Measurements from ENCODE around the gene PTPN11. TPM values are rescaled to one million over a fixed set of nuclear protein-coding genes. Genes with fewer than 3 reads are reported as not detected.

PTPN11 gene
- total and polyA plus RNA-seq, 4 donors, result 23.3 to 101 (median 44.3) TPM

DNA sequence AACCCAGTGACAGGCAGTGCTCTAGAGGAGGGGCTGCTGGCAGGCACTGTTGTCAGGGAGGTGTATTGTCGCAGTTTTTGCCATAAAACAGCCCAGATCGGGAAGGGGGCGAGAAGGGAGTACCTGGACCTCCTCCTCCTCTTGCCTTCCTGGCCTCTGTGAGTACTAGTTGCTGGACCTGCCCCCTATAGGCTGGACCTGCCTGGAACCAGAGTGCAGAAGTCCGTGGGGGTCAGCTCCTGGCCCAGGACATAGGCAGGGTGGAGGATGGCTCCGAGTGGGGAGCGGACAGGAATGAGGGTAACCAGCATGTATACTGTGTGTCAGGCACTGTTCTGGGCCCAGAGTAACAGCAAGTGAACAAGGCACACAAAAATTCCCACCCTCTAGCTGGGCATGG, 116.3 kb downstream of the PTPN11 start:
- TF ChIP-seq, protein P1, sequence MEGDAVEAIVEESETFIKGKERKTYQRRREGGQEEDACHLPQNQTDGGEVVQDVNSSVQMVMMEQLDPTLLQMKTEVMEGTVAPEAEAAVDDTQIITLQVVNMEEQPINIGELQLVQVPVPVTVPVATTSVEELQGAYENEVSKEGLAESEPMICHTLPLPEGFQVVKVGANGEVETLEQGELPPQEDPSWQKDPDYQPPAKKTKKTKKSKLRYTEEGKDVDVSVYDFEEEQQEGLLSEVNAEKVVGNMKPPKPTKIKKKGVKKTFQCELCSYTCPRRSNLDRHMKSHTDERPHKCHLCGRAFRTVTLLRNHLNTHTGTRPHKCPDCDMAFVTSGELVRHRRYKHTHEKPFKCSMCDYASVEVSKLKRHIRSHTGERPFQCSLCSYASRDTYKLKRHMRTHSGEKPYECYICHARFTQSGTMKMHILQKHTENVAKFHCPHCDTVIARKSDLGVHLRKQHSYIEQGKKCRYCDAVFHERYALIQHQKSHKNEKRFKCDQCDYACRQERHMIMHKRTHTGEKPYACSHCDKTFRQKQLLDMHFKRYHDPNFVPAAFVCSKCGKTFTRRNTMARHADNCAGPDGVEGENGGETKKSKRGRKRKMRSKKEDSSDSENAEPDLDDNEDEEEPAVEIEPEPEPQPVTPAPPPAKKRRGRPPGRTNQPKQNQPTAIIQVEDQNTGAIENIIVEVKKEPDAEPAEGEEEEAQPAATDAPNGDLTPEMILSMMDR (IDR thresholded peaks at IDR 0.05; ENCODE audit: control extremely low read depth, extremely low read depth), result no peak
- ATAC-seq (ENCODE audit: insufficient read depth, low FRiP score), result no peak

DNA sequence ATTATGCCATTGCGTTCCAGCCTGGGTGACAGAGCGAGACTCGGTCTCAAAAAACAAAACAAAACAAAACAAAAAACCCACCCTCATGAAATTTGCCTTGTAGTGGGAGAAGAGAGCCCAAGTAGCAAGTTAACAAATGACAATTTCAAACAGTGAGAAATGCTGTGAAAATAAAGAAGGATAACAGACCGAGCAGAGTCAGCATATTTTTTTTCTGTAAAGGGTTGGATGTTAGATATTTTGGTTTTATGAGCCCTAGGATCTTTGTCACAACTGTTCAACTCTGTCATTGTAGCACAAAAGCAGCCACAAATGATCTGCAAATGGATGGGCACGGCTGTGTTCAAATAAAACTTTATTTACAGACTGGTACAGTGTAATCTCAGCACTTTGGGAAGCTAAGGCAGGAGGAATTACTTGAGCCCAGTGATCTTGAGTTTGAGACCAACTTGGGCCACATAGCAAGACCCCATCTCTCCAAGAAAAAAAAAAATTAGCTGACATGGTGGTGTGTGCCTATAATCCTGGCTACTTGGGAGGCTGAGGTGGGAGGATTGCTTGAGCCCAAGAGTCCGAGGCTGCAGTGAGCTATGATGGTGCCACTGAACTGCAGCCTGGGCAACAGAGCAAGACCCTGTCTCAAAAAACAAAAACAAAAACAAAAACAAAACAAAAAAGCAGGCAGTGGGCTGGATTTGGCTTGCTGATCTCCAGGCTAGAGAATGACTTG, 117.1 kb downstream of the PTPN11 start:
- Histone ChIP-seq H3K27me3 (ENCODE audit: control insufficient read depth in 3 of 3, insufficient read depth in 3 of 3, low read length in 2 of 3) (no peaks in the 10 kb centered on the region), H3K4me1 (ENCODE audit: control insufficient read depth in 5 of 5, insufficient read depth in 5 of 5, low read length in 5 of 5) (peaks cover 0 to 2% (median 0%) of the 10 kb centered on the region in 5 donors), H3K36me3 (ENCODE audit: control insufficient read depth in 4 of 4, insufficient read depth in 4 of 4, low read length in 4 of 4) (no peaks in the 10 kb centered on the region), H3K4me3 (no peak overlapping the region), H3K9ac (ENCODE audit: insufficient read depth in 1 of 2, low read length in 2 of 2) (no peak overlapping the region), H3K9me3 (ENCODE audit: control insufficient read depth in 4 of 4, insufficient read depth in 3 of 4, low read length in 3 of 4) (peaks cover 0 to 2% (median 0%) of the 10 kb centered on the region in 4 donors), H3K27ac (ENCODE audit: low read depth in 1 of 2, low read length in 1 of 2) (no peak overlapping the region)
- WGBS, 2 donors, result 92% methylated on average over 6 of the region's 6 CpGs
- no peak for DNase-seq
- no peak for ATAC-seq (ENCODE audit: insufficient read depth, low FRiP score)
- TF ChIP-seq, protein P1 (IDR thresholded peaks at IDR 0.05; ENCODE audit: control extremely low read depth, extremely low read depth), result no peak

More for the DNA sequence above, 116.3 kb downstream of the PTPN11 start:
- WGBS, 2 donors, result 84 to 94% methylated on average over 6 of the region's 6 CpGs
- peaks cover 0 to under 1% (median 0%) of the 10 kb centered on the region in 5 donors for H3K4me1 ChIP-seq (ENCODE audit: control insufficient read depth in 5 of 5, insufficient read depth in 5 of 5, low read length in 5 of 5)
- H3K27ac ChIP-seq (ENCODE audit: low read depth in 1 of 2, low read length in 1 of 2), result no peak overlapping the region
- no peak overlapping the region for H3K9ac ChIP-seq (ENCODE audit: insufficient read depth in 1 of 2, low read length in 2 of 2)
- DNase-seq, result no peak
- no peak overlapping the region for H3K4me3 ChIP-seq
- H3K36me3 ChIP-seq (ENCODE audit: control insufficient read depth in 4 of 4, insufficient read depth in 4 of 4, low read length in 4 of 4), result no peaks in the 10 kb centered on the region
- H3K9me3 ChIP-seq (ENCODE audit: control insufficient read depth in 4 of 4, insufficient read depth in 3 of 4, low read length in 3 of 4), result peaks cover 0 to 2% (median 0%) of the 10 kb centered on the region in 4 donors
- H3K27me3 ChIP-seq (ENCODE audit: control insufficient read depth in 3 of 3, insufficient read depth in 3 of 3, low read length in 2 of 3), result no peaks in the 10 kb centered on the region

DNA sequence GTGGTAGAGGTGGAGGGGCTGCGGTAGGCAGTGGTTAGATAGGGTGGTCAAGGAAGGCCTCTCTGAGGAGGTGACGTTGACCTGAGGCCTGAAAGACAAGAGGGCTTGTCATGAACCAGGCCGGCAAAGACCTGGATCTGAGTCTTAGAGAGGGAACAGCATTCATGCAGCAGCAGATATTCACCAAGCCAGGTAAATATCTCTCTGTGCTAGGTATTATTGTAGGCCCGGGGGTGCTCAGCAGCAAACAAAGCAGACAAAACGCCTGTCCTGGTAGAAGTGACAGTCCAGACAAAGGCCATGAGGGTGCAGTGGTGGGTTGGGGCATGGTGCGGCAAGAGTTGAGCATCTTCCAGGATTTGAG, 117.6 kb downstream of the PTPN11 start:
- Histone ChIP-seq H3K4me3 (no peak overlapping the region), H3K36me3 (ENCODE audit: control insufficient read depth in 4 of 4, insufficient read depth in 4 of 4, low read length in 4 of 4) (no peaks in the 10 kb centered on the region), H3K4me1 (ENCODE audit: control insufficient read depth in 5 of 5, insufficient read depth in 5 of 5, low read length in 5 of 5) (peaks cover 0 to 2% (median 0%) of the 10 kb centered on the region in 5 donors), H3K27ac (ENCODE audit: low read depth in 1 of 2, low read length in 1 of 2) (no peak overlapping the region), H3K27me3 (ENCODE audit: control insufficient read depth in 3 of 3, insufficient read depth in 3 of 3, low read length in 2 of 3) (no peaks in the 10 kb centered on the region), H3K9me3 (ENCODE audit: control insufficient read depth in 4 of 4, insufficient read depth in 3 of 4, low read length in 3 of 4) (peaks cover 0 to 2% (median 0%) of the 10 kb centered on the region in 4 donors), H3K9ac (ENCODE audit: insufficient read depth in 1 of 2, low read length in 2 of 2) (no peak overlapping the region)
- ATAC-seq (ENCODE audit: insufficient read depth, low FRiP score) (no peak), DNase-seq (no peak)
- 89 to 91% methylated on average over 6 of the region's 6 CpGs for WGBS, 2 donors
- TF ChIP-seq, protein P1 (IDR thresholded peaks at IDR 0.05; ENCODE audit: control extremely low read depth, extremely low read depth), result no peak

Measured in lung (tissue), 12 donors.